ENCODE measurements around the gene FAM25A. TPM values are rescaled to one million over a fixed set of nuclear protein-coding genes. Genes with fewer than 3 reads are reported as not detected.
"Not testable (repeated sequence)": the region's sequence is repeated elsewhere in the genome, so short reads cannot be mapped to it uniquely, and the experiment has no call there.

FAM25A gene
- total RNA-seq, 4 donors from 2014 or later: not detected

DNA sequence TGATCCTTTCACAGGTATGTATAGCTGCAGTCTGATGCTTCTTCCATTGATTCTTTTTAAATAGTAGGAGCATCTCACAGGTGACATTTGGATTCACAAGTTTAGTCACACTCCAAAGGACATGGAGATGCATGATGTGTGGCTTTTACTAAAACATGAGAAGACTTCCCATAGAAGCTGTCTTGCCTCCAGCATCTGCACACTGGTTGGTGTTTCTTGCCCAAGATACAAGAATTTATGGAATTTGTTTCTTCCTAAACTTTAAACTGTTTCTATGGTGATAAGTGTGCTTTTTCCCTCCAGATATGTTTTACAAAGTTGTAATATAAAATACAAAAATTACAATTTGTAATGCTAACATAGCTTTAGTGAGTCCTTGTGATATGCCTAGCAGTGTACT lies 27.6 kb upstream of the FAM25A start:
- Histone ChIP-seq H3K27me3 (no peaks in the 10 kb centered on the region), H3K36me3 (no peaks in the 10 kb centered on the region), H3K4me3 (no peak overlapping the region), H3K9me3 (no peaks in the 10 kb centered on the region), H3K4me1 (no peaks in the 10 kb centered on the region), H3K27ac (no peak overlapping the region)
- TF ChIP-seq, protein P1, sequence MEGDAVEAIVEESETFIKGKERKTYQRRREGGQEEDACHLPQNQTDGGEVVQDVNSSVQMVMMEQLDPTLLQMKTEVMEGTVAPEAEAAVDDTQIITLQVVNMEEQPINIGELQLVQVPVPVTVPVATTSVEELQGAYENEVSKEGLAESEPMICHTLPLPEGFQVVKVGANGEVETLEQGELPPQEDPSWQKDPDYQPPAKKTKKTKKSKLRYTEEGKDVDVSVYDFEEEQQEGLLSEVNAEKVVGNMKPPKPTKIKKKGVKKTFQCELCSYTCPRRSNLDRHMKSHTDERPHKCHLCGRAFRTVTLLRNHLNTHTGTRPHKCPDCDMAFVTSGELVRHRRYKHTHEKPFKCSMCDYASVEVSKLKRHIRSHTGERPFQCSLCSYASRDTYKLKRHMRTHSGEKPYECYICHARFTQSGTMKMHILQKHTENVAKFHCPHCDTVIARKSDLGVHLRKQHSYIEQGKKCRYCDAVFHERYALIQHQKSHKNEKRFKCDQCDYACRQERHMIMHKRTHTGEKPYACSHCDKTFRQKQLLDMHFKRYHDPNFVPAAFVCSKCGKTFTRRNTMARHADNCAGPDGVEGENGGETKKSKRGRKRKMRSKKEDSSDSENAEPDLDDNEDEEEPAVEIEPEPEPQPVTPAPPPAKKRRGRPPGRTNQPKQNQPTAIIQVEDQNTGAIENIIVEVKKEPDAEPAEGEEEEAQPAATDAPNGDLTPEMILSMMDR (IDR thresholded peaks at IDR 0.05): no peak
- TF ChIP-seq POLR2A (IDR thresholded peaks at IDR 0.05) (no peak), EP300 (IDR thresholded peaks at IDR 0.05; ENCODE audit: low read depth) (no peak), POLR2AphosphoS5 (IDR thresholded peaks at IDR 0.05) (no peak)
- intact Hi-C loops (cut with DNase I; ENCODE audit: low total_unique reads): no loop called here
- in situ Hi-C loops (cut with MboI; ENCODE audit: low pct_ligation_motif_present in 1 of 4, low pct_unique_long_range_greater_than_20kb in 1 of 4, low sequenced_read_pairs in 3 of 4): no loop called here
- DNase-seq: no peak

DNA sequence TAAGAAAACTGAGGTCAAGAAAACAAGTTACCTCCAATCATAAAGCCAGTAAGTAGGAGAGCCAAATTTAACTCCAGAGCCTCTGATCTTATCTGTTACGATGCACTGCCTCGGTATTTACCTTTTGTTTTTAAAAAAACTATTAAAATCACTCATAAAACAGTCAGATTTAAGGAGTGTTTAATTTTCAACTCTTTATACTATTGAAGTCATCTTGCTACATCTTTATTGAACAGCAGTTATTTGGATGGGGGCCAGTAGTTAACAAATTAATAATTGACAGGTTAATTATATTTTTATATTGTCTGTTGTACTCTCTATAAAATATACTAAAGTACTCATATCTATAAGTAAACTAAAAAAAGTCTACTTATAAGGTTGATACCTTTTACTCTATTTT lies 27.2 kb upstream of the FAM25A start:
- Histone ChIP-seq H3K36me3 (no peaks in the 10 kb centered on the region), H3K27me3 (no peaks in the 10 kb centered on the region), H3K9me3 (no peaks in the 10 kb centered on the region), H3K4me3 (no peak overlapping the region), H3K4me1 (no peaks in the 10 kb centered on the region), H3K27ac (no peak overlapping the region)
- DNase-seq: no peak
- no peak for TF ChIP-seq POLR2AphosphoS5 (IDR thresholded peaks at IDR 0.05)
- TF ChIP-seq, protein P1 (IDR thresholded peaks at IDR 0.05): no peak
- no peak for TF ChIP-seq EP300 (IDR thresholded peaks at IDR 0.05; ENCODE audit: low read depth)
- no peak for TF ChIP-seq POLR2A (IDR thresholded peaks at IDR 0.05)
- intact Hi-C loops (cut with DNase I; ENCODE audit: low total_unique reads): no loop called here
- in situ Hi-C loops (cut with MboI; ENCODE audit: low pct_ligation_motif_present in 1 of 4, low pct_unique_long_range_greater_than_20kb in 1 of 4, low sequenced_read_pairs in 3 of 4): no loop called here
- WGBS, 2 donors (ENCODE audit: low coverage in 1 of 2): 52 to 78% methylated on average over 2 of the region's 2 CpGs

DNA sequence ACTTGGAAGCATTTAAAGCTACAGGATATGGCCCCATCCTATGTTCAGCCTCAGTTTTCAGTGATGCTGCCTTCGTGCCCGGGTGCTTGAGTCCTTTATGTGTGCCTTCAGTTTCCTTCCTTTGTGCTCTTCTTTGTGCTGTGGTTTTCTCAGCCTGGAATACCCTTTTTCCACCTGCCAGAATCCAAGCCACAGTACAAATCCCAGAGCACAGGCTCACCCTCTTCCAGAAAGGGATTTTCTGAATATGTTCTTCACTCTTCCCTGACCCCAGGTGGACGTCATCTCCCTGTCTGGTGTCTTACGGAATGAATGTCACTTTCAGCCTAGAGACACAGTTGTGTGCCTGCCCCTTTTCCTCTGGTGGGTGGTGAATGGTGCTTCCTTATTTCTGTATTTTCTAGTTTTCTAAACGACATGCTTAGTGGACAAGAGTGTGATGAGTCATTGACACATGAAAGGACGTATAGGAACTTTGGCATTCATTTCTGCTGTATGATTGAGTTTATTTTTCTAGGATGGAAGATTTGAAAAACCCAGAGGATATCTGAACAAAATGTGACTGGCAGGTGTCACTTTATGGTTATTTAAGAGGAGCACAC lies 20.2 kb upstream of the FAM25A start:
- H3K36me3 ChIP-seq; H3K4me1 ChIP-seq; H3K4me3 ChIP-seq; DNase-seq; intact Hi-C loops (cut with DNase I; ENCODE audit: low total_unique reads); in situ Hi-C loops (cut with MboI; ENCODE audit: low pct_ligation_motif_present in 1 of 4, low pct_unique_long_range_greater_than_20kb in 1 of 4, low sequenced_read_pairs in 3 of 4); H3K27ac ChIP-seq; H3K27me3 ChIP-seq; H3K9me3 ChIP-seq: not testable (repeated sequence)
- 61 to 77% methylated on average over 4 to 6 of the region's 6 CpGs for WGBS, 2 donors (ENCODE audit: low coverage in 1 of 2)

DNA sequence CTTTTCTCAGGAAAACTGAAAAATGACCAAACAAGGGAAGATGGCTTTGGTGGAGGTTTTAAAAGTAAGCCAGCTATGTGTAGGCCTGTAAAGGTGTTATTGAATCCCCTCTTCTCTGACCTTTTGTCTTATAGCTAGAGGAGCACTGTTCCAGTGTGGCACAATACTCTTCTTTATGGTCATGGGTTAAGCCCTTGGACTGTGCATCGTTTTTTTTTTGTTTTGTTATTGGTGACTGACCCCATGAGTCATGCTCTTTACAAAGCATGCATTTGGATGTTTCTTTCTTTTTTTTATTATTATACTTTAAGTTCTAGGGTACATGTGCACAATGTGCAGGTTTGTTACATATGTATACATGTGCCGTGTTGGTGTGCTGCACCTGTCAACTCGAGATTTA lies 19.6 kb upstream of the FAM25A start:
- Histone ChIP-seq H3K27me3 (no peaks in the 10 kb centered on the region), H3K4me1 (no peaks in the 10 kb centered on the region), H3K9me3 (no peaks in the 10 kb centered on the region), H3K27ac (no peak overlapping the region), H3K4me3 (no peak overlapping the region), H3K36me3 (no peaks in the 10 kb centered on the region)
- in situ Hi-C loops (cut with MboI; ENCODE audit: low pct_ligation_motif_present in 1 of 4, low pct_unique_long_range_greater_than_20kb in 1 of 4, low sequenced_read_pairs in 3 of 4) (no loop called here), intact Hi-C loops (cut with DNase I; ENCODE audit: low total_unique reads) (no loop called here)
- TF ChIP-seq, protein P1 (IDR thresholded peaks at IDR 0.05): no peak
- no peak for TF ChIP-seq EP300 (IDR thresholded peaks at IDR 0.05; ENCODE audit: low read depth)
- TF ChIP-seq POLR2AphosphoS5 (IDR thresholded peaks at IDR 0.05): no peak
- no peak for TF ChIP-seq POLR2A (IDR thresholded peaks at IDR 0.05)
- WGBS, 2 donors (ENCODE audit: low coverage in 1 of 2): 67 to 68% methylated on average over 3 of the region's 3 CpGs
- no peak for DNase-seq

DNA sequence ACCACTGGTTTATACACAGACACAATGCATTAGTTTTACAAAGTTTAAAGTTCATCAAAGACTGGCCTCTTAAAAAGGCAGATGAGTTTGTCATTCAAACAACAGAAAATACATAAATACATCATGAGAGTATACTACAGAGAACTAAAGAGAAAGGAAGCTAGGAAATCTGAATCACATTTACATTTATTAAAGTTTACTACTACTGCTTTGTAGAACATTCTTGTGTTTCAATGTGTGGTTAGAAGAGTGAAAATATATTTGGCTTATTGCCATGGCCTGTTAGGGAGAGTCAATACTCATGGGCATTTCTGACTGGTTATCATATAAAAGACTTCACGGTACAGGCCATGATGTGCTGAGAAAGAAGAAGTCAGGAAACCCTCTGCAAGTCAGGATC lies 13.0 kb upstream of the FAM25A start:
- H3K4me1 ChIP-seq; in situ Hi-C loops (cut with MboI; ENCODE audit: low pct_ligation_motif_present in 1 of 4, low pct_unique_long_range_greater_than_20kb in 1 of 4, low sequenced_read_pairs in 3 of 4); H3K9me3 ChIP-seq; H3K36me3 ChIP-seq; intact Hi-C loops (cut with DNase I; ENCODE audit: low total_unique reads); H3K27me3 ChIP-seq; H3K4me3 ChIP-seq; DNase-seq; H3K27ac ChIP-seq: not testable (repeated sequence)
- WGBS, 2 donors (ENCODE audit: low coverage in 1 of 2): 50% methylated on average over 1 of the region's 1 CpG; no CpG with 5 or more reads in 1 of the 2 donors

DNA sequence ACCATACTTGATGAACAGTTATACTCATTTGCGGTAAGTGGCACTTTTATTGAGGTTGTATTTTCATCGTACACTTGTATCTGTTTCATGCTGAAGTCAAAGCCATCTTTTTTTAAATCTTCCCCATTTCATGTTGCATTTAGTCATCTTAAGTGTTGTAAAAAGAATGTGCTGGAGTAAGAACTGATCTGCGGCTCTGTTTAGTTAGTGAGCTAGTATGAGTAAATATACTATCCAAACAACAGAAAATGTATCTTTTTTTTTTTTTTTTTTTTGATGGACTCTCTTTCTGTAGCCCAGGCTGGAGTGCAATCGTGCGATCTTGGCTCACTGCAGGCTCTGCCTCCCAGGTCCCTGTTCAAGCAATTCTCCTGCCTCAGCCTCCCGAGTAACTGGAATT lies 12.4 kb upstream of the FAM25A start:
- WGBS, 2 donors (ENCODE audit: low coverage in 1 of 2): 80 to 81% methylated on average over 1 to 5 of the region's 6 CpGs
- DNase-seq; H3K9me3 ChIP-seq; H3K4me1 ChIP-seq; H3K27me3 ChIP-seq; H3K4me3 ChIP-seq; H3K27ac ChIP-seq; in situ Hi-C loops (cut with MboI; ENCODE audit: low pct_ligation_motif_present in 1 of 4, low pct_unique_long_range_greater_than_20kb in 1 of 4, low sequenced_read_pairs in 3 of 4); intact Hi-C loops (cut with DNase I; ENCODE audit: low total_unique reads); H3K36me3 ChIP-seq: not testable (repeated sequence)

DNA sequence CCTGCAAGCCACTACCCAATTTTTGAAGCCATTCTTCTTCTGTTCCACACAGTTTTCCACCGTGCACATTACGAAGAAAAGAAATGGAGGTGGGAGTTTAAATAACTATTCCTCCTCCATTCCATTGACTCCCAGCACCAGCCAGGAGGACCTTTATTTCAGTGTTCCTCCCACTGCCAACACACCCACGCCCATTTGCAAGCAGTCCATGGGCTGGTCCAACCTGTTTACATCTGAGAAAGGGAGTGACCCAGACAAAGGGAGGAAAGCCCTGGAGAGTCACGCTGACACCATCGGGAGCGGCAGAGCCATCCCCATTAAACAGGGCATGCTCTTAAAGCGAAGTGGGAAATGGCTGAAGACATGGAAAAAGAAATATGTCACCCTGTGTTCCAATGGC lies 11.8 kb upstream of the FAM25A start:
- H3K27me3 ChIP-seq; H3K9me3 ChIP-seq; H3K36me3 ChIP-seq; H3K27ac ChIP-seq; H3K4me1 ChIP-seq; H3K4me3 ChIP-seq; in situ Hi-C loops (cut with MboI; ENCODE audit: low pct_ligation_motif_present in 1 of 4, low pct_unique_long_range_greater_than_20kb in 1 of 4, low sequenced_read_pairs in 3 of 4); intact Hi-C loops (cut with DNase I; ENCODE audit: low total_unique reads): not testable (repeated sequence)
- DNase-seq: peak; percentile 58
- WGBS, 2 donors (ENCODE audit: low coverage in 1 of 2): 67% methylated on average over 6 of the region's 7 CpGs; no CpG with 5 or more reads in 1 of the 2 donors

DNA sequence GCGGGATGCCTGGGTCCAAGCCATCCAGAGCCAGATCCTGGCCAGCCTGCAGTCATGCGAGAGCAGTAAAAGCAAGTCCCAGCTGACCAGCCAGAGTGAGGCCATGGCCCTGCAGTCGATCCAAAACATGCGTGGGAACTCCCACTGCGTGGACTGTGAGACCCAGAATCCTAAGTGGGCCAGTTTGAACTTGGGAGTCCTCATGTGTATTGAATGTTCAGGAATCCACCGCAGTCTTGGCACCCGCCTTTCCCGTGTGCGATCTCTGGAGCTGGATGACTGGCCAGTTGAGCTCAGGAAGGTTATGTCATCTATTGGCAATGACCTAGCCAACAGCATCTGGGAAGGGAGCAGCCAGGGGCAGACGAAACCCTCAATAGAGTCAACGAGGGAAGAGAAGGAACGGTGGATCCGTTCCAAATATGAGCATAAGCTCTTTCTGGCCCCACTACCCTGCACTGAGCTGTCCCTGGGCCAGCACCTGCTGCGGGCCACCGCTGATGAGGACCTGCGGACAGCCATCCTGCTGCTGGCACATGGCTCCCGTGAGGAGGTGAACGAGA lies 10.9 kb upstream of the FAM25A start:
- WGBS, 2 donors (ENCODE audit: low coverage in 1 of 2): 93 to 94% methylated on average over 2 to 15 of the region's 18 CpGs
- intact Hi-C loops (cut with DNase I; ENCODE audit: low total_unique reads); H3K9me3 ChIP-seq; H3K27me3 ChIP-seq; H3K4me3 ChIP-seq; H3K36me3 ChIP-seq; in situ Hi-C loops (cut with MboI; ENCODE audit: low pct_ligation_motif_present in 1 of 4, low pct_unique_long_range_greater_than_20kb in 1 of 4, low sequenced_read_pairs in 3 of 4); DNase-seq; H3K27ac ChIP-seq; H3K4me1 ChIP-seq: not testable (repeated sequence)

All from transverse colon (tissue), 4 donors.